Measurements from ENCODE around the gene CYYR1. TPM values are rescaled to one million over a fixed set of nuclear protein-coding genes. Genes with fewer than 3 reads are reported as not detected.

The CYYR1 gene
- total RNA-seq, 1 experiment from 2014 or later: 0.12 TPM

DNA sequence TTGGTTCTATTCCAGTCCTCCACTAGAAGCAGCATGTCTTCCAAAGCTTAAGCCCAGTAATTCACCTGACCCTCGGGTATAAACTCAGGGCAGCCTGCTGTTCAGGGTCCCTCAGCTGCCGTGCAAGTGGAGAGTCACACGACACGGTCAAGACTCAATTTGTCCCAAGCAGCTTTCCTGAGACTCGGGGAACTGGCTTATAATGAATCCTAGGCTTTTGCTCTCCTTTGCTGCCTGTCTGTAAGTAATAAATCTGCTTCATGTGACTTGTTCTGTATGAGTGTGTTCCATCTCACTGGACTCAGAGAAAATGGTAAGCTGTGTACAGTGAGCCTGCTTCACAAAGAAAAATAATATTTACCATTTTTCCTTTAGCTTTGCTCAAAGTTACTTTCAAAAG, 119.8 kb downstream of the CYYR1 start:
- Histone ChIP-seq H3K9ac (ENCODE audit: low read length) (no peak overlapping the region), H3K9me3 (ENCODE audit: control insufficient read depth in 1 of 2, insufficient read depth in 1 of 2, low read depth in 1 of 2, low read length in 2 of 2) (no peaks in the 10 kb centered on the region), H3K9me2 (ENCODE audit: insufficient read depth) (no peaks in the 10 kb centered on the region), H3K27me3 (ENCODE audit: insufficient read depth, low read length) (no peaks in the 10 kb centered on the region), H3K4me1 (ENCODE audit: control insufficient read depth in 1 of 2, insufficient read depth in 2 of 2, low read length in 2 of 2) (no peaks in the 10 kb centered on the region), H3K27ac (ENCODE audit: low read depth, low read length) (no peak overlapping the region), H2AFZ (ENCODE audit: low read depth, low read length, poor library complexity, severe bottlenecking) (no peak overlapping the region), H4K20me1 (ENCODE audit: insufficient read depth) (no peaks in the 10 kb centered on the region), H3K4me3 (replicated peaks in 1 of 2; ENCODE audit: low read depth in 1 of 2, low read length in 2 of 2) (no peak overlapping the region), H3K79me2 (ENCODE audit: insufficient read depth, low read length) (no peaks in the 10 kb centered on the region), H3K36me3 (ENCODE audit: control insufficient read depth in 1 of 2, insufficient read depth in 2 of 2, low read length in 2 of 2) (no peaks in the 10 kb centered on the region), H3K4me2 (ENCODE audit: low read length) (no peak overlapping the region)
- no TSS peak for BruUV-seq (replicated peaks)
- ChIA-PET RAD21 (ENCODE audit: low non-redundant PET in 1 of 2, low total read pairs in 2 of 2, uncharacterized antibody in 2 of 2, unreplicated experiment in 2 of 2) (no interaction called here), POLR2A (no interaction called here), CTCF (no interaction called here)
- TF ChIP-seq, protein P1, sequence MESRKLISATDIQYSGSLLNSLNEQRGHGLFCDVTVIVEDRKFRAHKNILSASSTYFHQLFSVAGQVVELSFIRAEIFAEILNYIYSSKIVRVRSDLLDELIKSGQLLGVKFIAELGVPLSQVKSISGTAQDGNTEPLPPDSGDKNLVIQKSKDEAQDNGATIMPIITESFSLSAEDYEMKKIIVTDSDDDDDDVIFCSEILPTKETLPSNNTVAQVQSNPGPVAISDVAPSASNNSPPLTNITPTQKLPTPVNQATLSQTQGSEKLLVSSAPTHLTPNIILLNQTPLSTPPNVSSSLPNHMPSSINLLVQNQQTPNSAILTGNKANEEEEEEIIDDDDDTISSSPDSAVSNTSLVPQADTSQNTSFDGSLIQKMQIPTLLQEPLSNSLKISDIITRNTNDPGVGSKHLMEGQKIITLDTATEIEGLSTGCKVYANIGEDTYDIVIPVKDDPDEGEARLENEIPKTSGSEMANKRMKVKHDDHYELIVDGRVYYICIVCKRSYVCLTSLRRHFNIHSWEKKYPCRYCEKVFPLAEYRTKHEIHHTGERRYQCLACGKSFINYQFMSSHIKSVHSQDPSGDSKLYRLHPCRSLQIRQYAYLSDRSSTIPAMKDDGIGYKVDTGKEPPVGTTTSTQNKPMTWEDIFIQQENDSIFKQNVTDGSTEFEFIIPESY (IDR thresholded peaks at IDR 0.05; ENCODE audit: extremely low read depth, insufficient replicate concordance, low read length): no peak
- TF ChIP-seq YY1 (IDR thresholded peaks at IDR 0.05; ENCODE audit: extremely low read depth, insufficient replicate concordance, low read depth, low read length) (no peak), TCF7L2 (IDR thresholded peaks at IDR 0.05; ENCODE audit: borderline replicate concordance, extremely low read depth, insufficient read depth, insufficient read length) (no peak), CBX3 (IDR thresholded peaks at IDR 0.05; ENCODE audit: low read depth) (no peak), ELF1 (IDR thresholded peaks at IDR 0.05; ENCODE audit: borderline replicate concordance, low read depth) (no peak)
- TF ChIP-seq, protein P2, sequence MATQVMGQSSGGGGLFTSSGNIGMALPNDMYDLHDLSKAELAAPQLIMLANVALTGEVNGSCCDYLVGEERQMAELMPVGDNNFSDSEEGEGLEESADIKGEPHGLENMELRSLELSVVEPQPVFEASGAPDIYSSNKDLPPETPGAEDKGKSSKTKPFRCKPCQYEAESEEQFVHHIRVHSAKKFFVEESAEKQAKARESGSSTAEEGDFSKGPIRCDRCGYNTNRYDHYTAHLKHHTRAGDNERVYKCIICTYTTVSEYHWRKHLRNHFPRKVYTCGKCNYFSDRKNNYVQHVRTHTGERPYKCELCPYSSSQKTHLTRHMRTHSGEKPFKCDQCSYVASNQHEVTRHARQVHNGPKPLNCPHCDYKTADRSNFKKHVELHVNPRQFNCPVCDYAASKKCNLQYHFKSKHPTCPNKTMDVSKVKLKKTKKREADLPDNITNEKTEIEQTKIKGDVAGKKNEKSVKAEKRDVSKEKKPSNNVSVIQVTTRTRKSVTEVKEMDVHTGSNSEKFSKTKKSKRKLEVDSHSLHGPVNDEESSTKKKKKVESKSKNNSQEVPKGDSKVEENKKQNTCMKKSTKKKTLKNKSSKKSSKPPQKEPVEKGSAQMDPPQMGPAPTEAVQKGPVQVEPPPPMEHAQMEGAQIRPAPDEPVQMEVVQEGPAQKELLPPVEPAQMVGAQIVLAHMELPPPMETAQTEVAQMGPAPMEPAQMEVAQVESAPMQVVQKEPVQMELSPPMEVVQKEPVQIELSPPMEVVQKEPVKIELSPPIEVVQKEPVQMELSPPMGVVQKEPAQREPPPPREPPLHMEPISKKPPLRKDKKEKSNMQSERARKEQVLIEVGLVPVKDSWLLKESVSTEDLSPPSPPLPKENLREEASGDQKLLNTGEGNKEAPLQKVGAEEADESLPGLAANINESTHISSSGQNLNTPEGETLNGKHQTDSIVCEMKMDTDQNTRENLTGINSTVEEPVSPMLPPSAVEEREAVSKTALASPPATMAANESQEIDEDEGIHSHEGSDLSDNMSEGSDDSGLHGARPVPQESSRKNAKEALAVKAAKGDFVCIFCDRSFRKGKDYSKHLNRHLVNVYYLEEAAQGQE (IDR thresholded peaks at IDR 0.05; ENCODE audit: low read depth): no peak
- ATAC-seq: no peak
- DNase-seq (ENCODE audit: low read depth, low spot score): no peak
- intact Hi-C loops (cut with micrococcal nuclease): no loop called here
